GM12891 (cell line): Measurements from ENCODE around the gene GATAD2A.

ENCODE experiments used
- PAX5 ChIP-seq: IDR thresholded peaks from 2 replicates; pipeline ENCODE4 v1.6.1; 2011; ENCODE audit warnings: low read length, moderate library complexity, mild to moderate bottlenecking; ENCODE audit not compliant: insufficient read depth, severe bottlenecking
- POLR2A ChIP-seq: IDR thresholded peaks from 2 replicates; pipeline ENCODE4 v1.6.1; 2011; ENCODE audit warnings: low read depth, low read length, control low read depth
- POLR2AphosphoS5 ChIP-seq: IDR thresholded peaks from 2 replicates; pipeline ENCODE4 v1.6.1; 2011; ENCODE audit warnings: low read depth, low read length, control low read depth
- POU2F2 ChIP-seq: IDR thresholded peaks from 2 replicates; pipeline ENCODE4 v1.6.1; 2011; ENCODE audit warnings: low read depth, mild to moderate bottlenecking, control low read depth, low read length, moderate library complexity
- SPI1 ChIP-seq: IDR thresholded peaks from 2 replicates; pipeline ENCODE4 v1.6.1; 2011; ENCODE audit warnings: low read depth, low read length, control low read depth
- TAF1 ChIP-seq: IDR thresholded peaks from 2 replicates; pipeline ENCODE4 v1.6.1; 2011; ENCODE audit warnings: low read depth, low read length, control low read depth

- TF ChIP-seq TAF1 (no peak), SPI1 (no peak), POLR2A (no peak), POLR2AphosphoS5 (no peak), PAX5 (no peak), POU2F2 (no peak)
Measured at GRCh38 chr19:19480688-19481087, 75.2 kb downstream of the GATAD2A start.
